Activated CD4-positive, alpha-beta memory T cell treated with anti-CD3 and anti-CD28 coated beads, Interleukin-2, amount 10 ng/mL, durations not matched to agents 7 days and 5 days (primary cell): ENCODE results near the gene CDH19. TPM values are rescaled to one million over a fixed set of nuclear protein-coding genes. Genes with fewer than 3 reads are reported as not detected.

ENCODE experiments used
- CTCF ChIA-PET: fragments of 350-600 bp; sonication (Branson Sonifier 250); formaldehyde crosslinking; loops from one replicate; lab custom pipeline; 2021; ENCODE audit warnings: antibody characterized with exemption, inconsistent platforms; lab: Charles Lee
- POLR2A ChIA-PET: fragments of 350-600 bp; sonication (Branson Sonifier 250); formaldehyde crosslinking; loops from one replicate; lab custom pipeline; 2021; ENCODE audit warnings: antibody characterized with exemption; lab: Charles Lee
- DNase-seq: peaks from one replicate; pipeline ENCODE4 v3.0.0-alpha.2; 2020
- H3K27ac Mint-ChIP-seq: one replicate; pipeline ENCODE4 v1.8.0; 2021; ENCODE audit warnings: mild to moderate bottlenecking, mixed read lengths
- H3K27me3 Mint-ChIP-seq: one replicate; pipeline ENCODE4 v1.8.0; 2021; ENCODE audit warnings: mixed read lengths
- H3K36me3 Mint-ChIP-seq: one replicate; pipeline ENCODE4 v1.8.0; 2021; ENCODE audit warnings: low read depth, mixed read lengths
- H3K4me1 Mint-ChIP-seq: one replicate; pipeline ENCODE4 v1.8.0; 2021; ENCODE audit warnings: mixed read lengths
- H3K4me3 Mint-ChIP-seq: one replicate; pipeline ENCODE4 v1.8.0; 2021; ENCODE audit warnings: mild to moderate bottlenecking, mixed read lengths
- H3K9me3 Mint-ChIP-seq: one replicate; pipeline ENCODE4 v1.8.0; 2021; ENCODE audit warnings: mixed read lengths
- total RNA-seq, 2 experiments: library from RNA; stranded (reverse); gene quantifications; one replicate each; pipeline ENCODE4 v1.2.3, GENCODE V29; 2021

CDH19 gene, protein sequence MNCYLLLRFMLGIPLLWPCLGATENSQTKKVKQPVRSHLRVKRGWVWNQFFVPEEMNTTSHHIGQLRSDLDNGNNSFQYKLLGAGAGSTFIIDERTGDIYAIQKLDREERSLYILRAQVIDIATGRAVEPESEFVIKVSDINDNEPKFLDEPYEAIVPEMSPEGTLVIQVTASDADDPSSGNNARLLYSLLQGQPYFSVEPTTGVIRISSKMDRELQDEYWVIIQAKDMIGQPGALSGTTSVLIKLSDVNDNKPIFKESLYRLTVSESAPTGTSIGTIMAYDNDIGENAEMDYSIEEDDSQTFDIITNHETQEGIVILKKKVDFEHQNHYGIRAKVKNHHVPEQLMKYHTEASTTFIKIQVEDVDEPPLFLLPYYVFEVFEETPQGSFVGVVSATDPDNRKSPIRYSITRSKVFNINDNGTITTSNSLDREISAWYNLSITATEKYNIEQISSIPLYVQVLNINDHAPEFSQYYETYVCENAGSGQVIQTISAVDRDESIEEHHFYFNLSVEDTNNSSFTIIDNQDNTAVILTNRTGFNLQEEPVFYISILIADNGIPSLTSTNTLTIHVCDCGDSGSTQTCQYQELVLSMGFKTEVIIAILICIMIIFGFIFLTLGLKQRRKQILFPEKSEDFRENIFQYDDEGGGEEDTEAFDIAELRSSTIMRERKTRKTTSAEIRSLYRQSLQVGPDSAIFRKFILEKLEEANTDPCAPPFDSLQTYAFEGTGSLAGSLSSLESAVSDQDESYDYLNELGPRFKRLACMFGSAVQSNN
- not detected for total RNA-seq

DNA sequence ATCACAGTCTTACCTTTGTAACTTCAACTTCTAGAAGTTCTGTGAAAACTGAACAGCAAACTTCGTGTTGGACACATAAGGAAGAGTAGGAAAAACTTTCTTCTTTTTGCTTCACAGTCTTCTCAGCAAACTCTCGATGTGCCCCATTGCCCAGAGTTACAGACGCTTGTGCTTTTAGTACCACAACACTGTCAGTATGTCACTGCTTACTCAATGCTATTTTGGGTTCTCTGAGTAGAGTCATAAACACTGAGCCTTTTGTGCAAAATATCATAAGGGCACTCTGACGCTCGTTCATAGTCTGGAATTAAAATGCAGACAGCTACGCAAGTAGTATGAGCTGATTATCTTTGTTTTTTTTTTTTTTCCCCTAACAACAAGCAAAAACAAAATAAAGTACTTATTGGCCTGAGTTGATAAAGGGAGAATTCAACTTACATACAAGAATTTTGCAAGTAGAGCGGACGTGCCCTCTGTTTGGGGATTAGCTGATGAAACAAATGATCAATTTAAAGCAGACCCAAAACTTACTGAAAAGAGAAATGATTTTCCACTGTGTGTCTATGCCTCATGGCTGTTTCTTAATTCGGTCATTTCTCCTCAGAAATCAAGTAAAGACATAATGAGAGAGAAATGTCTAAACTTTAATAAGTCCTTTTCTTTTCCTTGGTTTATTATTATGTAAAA, at the start of gene CDH19:
CDH19 (minus strand) TSS at position 150 of the 687 bp plus-strand sequence. CDS start 31,886 bp downstream, outside the sequence.
- no peak within 1 kb of the TSS for H3K4me3 Mint-ChIP-seq
- no peaks in the 10 kb centered on the region for H3K9me3 Mint-ChIP-seq
- CTCF ChIA-PET, result no interaction called here
- no peak within 1 kb of the TSS for H3K27ac Mint-ChIP-seq
- no peak for DNase-seq
- H3K27me3 Mint-ChIP-seq, result no peaks in the 10 kb centered on the region
- H3K36me3 Mint-ChIP-seq, result no peaks in the 10 kb centered on the region
- no peaks in the 10 kb centered on the region for H3K4me1 Mint-ChIP-seq
- POLR2A ChIA-PET, result no interaction called here

DNA sequence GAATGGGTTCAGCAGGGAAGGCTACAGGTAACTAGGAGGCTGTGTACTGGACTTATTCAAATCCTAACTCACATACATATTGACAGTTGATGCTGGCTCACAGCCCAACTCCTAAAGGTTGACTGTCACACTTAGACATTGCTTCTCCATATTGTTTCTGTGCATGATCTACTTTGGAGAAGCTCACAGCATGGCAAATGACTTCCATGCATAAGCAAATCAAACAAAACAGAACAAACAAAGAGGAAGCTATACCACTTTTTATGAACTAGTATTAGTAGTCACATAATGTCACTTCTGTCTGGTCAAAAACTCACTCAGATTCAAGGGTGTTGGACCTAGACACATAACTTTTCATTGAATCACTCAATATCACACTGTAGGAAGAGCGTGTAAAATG, 43.8 kb upstream of the CDH19 start:
- H3K4me3 Mint-ChIP-seq, result no peak overlapping the region
- ChIA-PET CTCF (no interaction called here), POLR2A (no interaction called here)
- no peaks in the 10 kb centered on the region for H3K9me3 Mint-ChIP-seq
- H3K4me1 Mint-ChIP-seq, result no peaks in the 10 kb centered on the region
- no peaks in the 10 kb centered on the region for H3K27me3 Mint-ChIP-seq
- DNase-seq, result no peak
- no peak overlapping the region for H3K27ac Mint-ChIP-seq
- no peaks in the 10 kb centered on the region for H3K36me3 Mint-ChIP-seq

DNA sequence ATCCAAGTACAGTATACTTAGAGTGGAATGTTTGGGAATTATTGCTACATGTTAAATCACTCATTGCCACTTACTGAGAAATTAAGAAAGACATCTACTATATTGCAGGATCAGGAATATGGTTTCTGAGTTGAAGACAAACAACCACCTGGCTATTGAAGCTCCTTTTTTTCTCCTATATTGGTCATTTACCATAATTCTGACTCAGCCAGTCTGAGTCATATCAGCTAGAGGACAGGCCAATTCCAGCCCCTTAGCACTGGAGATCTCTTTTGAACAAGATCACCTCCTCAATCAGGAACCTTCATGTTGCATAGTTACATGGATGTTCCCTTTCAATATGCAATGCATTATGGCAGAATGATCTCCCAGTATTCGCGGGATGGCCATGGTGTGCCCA, 42.7 kb upstream of the CDH19 start:
- DNase-seq, result no peak
- no peaks in the 10 kb centered on the region for H3K27me3 Mint-ChIP-seq
- H3K4me3 Mint-ChIP-seq, result no peak overlapping the region
- ChIA-PET POLR2A (no interaction called here), CTCF (no interaction called here)
- no peaks in the 10 kb centered on the region for H3K9me3 Mint-ChIP-seq
- H3K4me1 Mint-ChIP-seq, result no peaks in the 10 kb centered on the region
- no peak overlapping the region for H3K27ac Mint-ChIP-seq
- no peaks in the 10 kb centered on the region for H3K36me3 Mint-ChIP-seq

DNA sequence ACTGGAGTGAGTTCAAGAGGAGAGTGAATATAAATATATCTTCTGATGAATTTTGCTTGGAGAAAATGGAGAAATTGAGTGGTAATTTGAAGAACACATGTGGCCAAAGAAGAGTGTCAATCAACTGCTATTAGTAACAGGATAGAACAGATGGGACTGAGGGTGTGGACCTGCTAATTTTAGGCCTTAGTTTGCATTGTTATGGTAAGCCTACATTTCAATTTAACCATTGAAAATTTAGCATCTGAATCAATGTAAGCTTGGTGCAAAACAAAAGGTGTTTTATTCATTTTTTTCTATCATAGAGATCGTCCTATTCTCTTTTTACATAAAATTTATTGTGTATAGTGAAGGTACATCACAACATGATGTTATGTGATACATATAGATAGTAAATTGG, 42.1 kb upstream of the CDH19 start:
- no peaks in the 10 kb centered on the region for H3K36me3 Mint-ChIP-seq
- POLR2A ChIA-PET, result no interaction called here
- CTCF ChIA-PET, result no interaction called here

DNA sequence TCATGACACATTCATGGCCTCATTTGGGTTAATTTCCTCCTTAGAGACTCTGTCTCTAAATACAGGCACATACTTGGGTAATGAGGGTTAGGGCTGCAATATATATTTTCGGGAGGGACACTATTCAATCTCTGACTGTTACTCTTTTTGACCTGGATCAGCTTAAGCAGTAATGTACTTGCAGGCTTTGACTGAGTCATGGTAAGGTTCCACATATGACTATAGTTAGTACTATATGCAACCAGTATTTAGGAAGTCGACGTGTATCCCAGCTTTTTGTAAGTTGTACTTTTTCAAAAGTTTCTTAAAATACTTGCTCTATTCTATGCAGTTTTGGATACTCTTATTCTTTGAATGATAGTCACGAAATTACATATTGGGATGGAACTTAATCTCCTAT, 37.2 kb upstream of the CDH19 start:
- ChIA-PET POLR2A (no interaction called here), CTCF (interaction anchor here (0.5 kb wide), 1 partner anchor 25 kb away, joined by 3 read pairs; no protein-coding TSS in a partner anchor)
- peaks cover 13% of the 10 kb centered on the region for H3K9me3 Mint-ChIP-seq
- no peak overlapping the region for H3K27ac Mint-ChIP-seq
- no peak overlapping the region for H3K4me3 Mint-ChIP-seq
- H3K27me3 Mint-ChIP-seq, result no peaks in the 10 kb centered on the region
- no peak for DNase-seq
- H3K4me1 Mint-ChIP-seq, result no peaks in the 10 kb centered on the region
- no peaks in the 10 kb centered on the region for H3K36me3 Mint-ChIP-seq

More for the DNA sequence above, 42.1 kb upstream of the CDH19 start:
- no peaks in the 10 kb centered on the region for H3K4me1 Mint-ChIP-seq
- H3K27ac Mint-ChIP-seq, result no peak overlapping the region
- no peaks in the 10 kb centered on the region for H3K27me3 Mint-ChIP-seq
- peaks cover 2% of the 10 kb centered on the region for H3K9me3 Mint-ChIP-seq
- H3K4me3 Mint-ChIP-seq, result no peak overlapping the region
- no peak for DNase-seq

DNA sequence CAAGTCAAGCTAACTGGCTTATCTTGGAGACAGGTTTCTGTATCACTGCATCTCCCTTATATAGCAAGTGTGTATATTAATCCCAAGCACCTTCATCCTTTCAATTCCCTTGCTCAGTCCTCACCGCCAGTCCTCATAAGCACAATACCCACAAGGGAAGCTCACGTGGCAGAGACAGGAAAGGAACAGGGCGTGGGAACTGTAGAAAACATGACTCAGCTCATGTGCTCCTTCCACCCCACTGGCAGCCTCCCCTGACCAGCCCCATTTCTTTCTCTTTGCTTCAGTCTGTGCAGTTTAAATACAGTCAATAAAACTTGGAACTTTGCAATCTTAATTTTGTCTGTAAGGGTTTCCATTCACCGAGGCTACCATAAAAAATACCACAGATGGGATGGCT, 36.5 kb upstream of the CDH19 start:
- POLR2A ChIA-PET, result no interaction called here
- DNase-seq, result no peak
- H3K4me3 Mint-ChIP-seq, result no peak overlapping the region
- H3K27me3 Mint-ChIP-seq, result no peaks in the 10 kb centered on the region
- CTCF ChIA-PET, result interaction anchor here (0.5 kb wide), 1 partner anchor 26 kb away, joined by 3 read pairs; no protein-coding TSS in a partner anchor
- no peaks in the 10 kb centered on the region for H3K4me1 Mint-ChIP-seq
- H3K36me3 Mint-ChIP-seq, result no peaks in the 10 kb centered on the region
- peaks cover 13% of the 10 kb centered on the region for H3K9me3 Mint-ChIP-seq
- H3K27ac Mint-ChIP-seq, result no peak overlapping the region

DNA sequence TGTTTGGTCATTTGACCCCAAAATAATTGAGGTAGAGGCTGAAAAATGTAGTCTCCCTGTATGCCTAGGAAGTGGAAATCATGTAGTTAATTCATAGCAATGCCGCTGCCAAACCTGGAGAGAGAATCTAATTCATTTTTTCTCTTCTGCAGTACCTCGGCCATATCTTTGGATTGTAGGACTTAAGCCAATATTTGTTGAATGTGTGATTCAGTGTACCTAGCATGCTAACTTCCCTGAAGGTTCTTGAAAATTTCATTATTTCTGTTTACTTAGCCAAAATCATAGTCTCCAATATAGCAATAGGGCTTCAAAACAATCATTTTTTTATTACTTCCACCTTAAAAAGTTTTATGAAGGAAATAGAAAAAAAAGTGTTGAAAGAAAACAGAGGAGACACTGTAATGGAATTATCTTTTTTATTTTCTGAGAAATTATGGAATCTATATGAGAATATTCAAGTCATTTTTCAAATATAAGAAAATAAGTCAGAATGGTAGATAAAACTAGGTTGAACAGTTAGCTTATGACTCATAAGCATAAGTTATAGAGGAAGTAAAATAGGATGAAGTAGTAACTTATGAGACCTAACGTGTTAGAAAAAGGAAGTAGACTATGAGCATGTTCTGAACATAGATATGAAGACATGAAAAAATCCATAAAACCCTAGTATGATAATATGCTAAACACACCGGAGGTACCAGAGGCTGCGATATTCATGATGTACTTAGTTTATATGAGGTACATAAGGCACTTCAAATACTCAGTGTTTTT, 35.2 kb upstream of the CDH19 start:
- CTCF ChIA-PET, result no interaction called here
- Mint-ChIP-seq H3K9me3 (peaks cover 13% of the 10 kb centered on the region), H3K36me3 (no peaks in the 10 kb centered on the region), H3K27ac (no peak overlapping the region), H3K4me1 (no peaks in the 10 kb centered on the region), H3K4me3 (no peak overlapping the region), H3K27me3 (no peaks in the 10 kb centered on the region)
- POLR2A ChIA-PET, result no interaction called here
- DNase-seq, result no peak

DNA sequence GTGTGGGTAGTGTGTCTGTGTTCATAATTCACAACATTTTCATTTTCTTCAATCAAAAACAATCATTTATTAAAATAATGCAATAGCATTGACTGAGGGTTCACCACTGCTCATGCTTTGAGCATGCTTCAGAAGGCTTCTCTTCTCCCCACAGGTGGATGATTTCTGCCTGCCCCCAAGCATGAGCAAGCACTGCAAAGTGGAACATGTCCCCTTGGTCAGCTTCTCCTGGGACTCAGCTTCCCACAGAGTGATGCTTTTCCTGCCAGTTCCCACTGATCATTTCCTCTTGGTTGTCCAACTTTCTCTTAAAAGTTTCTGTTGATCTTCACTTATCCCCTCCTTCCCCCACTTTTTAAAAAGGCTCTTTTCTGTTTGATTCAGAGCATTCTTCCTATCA, 31.5 kb upstream of the CDH19 start:
- Mint-ChIP-seq H3K4me1 (no peaks in the 10 kb centered on the region), H3K36me3 (no peaks in the 10 kb centered on the region), H3K27me3 (no peaks in the 10 kb centered on the region), H3K27ac (no peak overlapping the region), H3K9me3 (peaks cover 8% of the 10 kb centered on the region), H3K4me3 (no peak overlapping the region)
- ChIA-PET CTCF (no interaction called here), POLR2A (no interaction called here)
- no peak for DNase-seq

DNA sequence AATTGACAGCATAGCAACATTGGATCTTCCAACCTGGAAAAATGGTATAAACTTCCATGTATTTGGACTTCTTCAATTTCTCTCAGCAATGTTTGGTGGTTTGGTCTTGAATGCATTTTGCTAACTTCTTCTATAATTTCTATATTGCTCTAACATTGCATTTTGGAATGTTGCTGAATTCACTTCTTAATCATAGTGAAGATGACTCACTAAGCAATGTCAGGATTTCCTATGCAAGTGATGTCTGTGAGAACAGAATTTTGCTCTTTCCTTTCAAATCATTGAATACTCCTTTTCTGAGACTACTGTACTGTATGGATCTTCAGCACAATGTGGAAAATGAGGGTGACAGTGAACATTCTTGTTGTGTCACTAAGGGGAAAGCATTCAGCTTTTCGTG, 28.9 kb upstream of the CDH19 start:
- Mint-ChIP-seq H3K36me3 (no peaks in the 10 kb centered on the region), H3K4me3 (no peak overlapping the region), H3K4me1 (no peaks in the 10 kb centered on the region), H3K27ac (no peak overlapping the region), H3K27me3 (no peaks in the 10 kb centered on the region), H3K9me3 (peaks cover 5% of the 10 kb centered on the region)
- no peak for DNase-seq
- POLR2A ChIA-PET, result no interaction called here
- CTCF ChIA-PET, result no interaction called here

DNA sequence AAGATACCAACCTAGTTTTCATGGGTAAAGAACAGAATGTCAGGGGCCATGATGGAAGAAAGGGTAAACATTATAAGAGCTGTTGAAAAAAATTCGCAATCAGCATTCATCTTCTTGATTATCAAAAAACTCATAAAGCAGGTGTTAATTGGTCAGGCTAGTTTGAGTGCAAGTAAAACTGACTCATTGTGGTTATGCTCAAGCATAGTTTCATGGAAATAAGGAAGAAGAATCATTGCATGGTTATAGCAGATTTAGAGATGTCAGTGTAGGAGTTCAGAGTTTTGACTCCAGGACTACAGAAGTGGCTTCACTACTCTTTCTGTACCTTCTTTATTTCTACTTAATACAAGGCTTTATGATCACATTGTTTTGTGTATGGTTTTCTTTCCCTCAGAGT, 26.9 kb upstream of the CDH19 start:
- H3K4me1 Mint-ChIP-seq, result no peaks in the 10 kb centered on the region
- no peak for DNase-seq
- no peak overlapping the region for H3K4me3 Mint-ChIP-seq
- no peaks in the 10 kb centered on the region for H3K27me3 Mint-ChIP-seq
- no peak overlapping the region for H3K27ac Mint-ChIP-seq
- CTCF ChIA-PET, result no interaction called here
- H3K36me3 Mint-ChIP-seq, result no peaks in the 10 kb centered on the region
- H3K9me3 Mint-ChIP-seq, result peaks cover 7% of the 10 kb centered on the region
- POLR2A ChIA-PET, result no interaction called here

DNA sequence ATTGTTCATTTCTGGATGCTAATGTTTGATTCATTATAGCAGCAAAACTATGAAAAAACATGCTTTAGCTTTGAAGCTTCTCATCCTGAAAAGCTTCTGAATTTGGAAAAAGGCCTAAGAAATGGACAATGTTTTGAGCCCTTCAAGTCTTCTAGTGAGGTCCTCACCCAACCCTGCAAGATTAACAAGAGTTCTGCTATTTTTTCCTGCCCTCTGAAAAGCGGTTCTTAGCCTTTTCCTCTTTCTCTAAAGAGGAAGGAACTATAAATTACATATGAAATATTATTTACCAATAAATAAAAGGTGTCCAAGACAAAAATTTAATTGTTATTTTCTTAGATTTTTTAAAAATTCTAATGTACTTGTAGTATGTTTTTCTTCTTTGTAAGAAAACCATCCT, 19.9 kb upstream of the CDH19 start:
- Mint-ChIP-seq H3K4me1 (no peaks in the 10 kb centered on the region), H3K9me3 (peaks cover 5% of the 10 kb centered on the region), H3K36me3 (no peaks in the 10 kb centered on the region), H3K27ac (no peak overlapping the region), H3K4me3 (no peak overlapping the region), H3K27me3 (no peaks in the 10 kb centered on the region)
- POLR2A ChIA-PET, result no interaction called here
- DNase-seq, result no peak
- CTCF ChIA-PET, result no interaction called here

DNA sequence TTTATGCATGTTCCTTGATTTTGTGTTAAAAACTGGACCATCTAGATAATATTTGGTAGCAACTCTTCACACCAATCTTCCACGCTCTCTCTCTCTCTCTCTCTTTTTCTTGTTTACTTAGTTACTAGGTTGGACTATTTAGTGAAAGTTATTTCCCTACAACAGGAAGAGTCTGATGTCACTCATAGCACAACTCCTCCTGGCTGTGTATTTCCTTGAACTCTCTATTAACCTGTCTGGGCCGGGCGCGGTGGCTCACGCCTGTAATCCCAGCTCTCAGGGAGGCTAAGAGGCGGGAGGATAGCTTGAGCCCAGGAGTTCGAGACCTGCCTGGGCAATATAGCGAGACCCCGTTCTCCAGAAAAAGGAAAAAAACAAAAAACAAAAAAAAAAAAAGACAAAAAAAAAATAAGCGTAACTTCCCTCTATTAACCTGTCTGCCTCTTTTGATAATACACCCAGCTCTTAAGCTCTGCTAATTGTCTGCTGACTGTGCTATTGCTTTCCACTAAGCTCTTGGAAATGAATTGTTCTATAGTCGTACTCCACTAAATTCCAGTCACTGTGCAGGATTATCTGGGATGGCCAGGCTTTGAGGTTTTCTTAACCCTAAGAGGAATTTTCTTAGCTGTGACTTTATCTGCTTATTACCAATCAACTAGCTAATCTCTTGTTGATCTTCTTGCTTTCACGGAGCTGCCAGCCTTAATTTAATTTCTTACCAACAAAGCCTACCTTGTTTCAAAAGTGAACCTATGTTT, 18.1 kb upstream of the CDH19 start:
- Mint-ChIP-seq H3K9me3 (peaks cover 6% of the 10 kb centered on the region), H3K27ac (no peak overlapping the region), H3K36me3 (no peaks in the 10 kb centered on the region), H3K4me3 (no peak overlapping the region), H3K4me1 (no peaks in the 10 kb centered on the region), H3K27me3 (no peaks in the 10 kb centered on the region)
- ChIA-PET POLR2A (no interaction called here), CTCF (no interaction called here)
- no peak for DNase-seq
